ENCODE data around the gene MEPE.

- TF ChIP-seq CTCF (IDR thresholded peaks at IDR 0.05; ENCODE audit: low read depth, low read length), result no peak
- TF ChIP-seq POLR2A (IDR thresholded peaks at IDR 0.05; ENCODE audit: extremely low read depth, insufficient read length), result no peak
- TF ChIP-seq MAX (IDR thresholded peaks at IDR 0.05; ENCODE audit: low read depth, low read length), result no peak
These were observed 35.8 kb downstream of the MEPE start for GRCh38 chr4:87868522-87868921.

All from NB4 (cell line).